Liver (tissue), 9 donors: ENCODE data around the gene LIPI. TPM values are rescaled to one million over a fixed set of nuclear protein-coding genes. Genes with fewer than 3 reads are reported as not detected.
"Not testable (repeated sequence)": the region's sequence is repeated elsewhere in the genome, so short reads cannot be mapped to it uniquely, and the experiment has no call there.

Source experiments
- DNase-seq: peaks from one replicate; pipeline ENCODE4 v3.0.0-alpha.2; 2017; ENCODE audit warnings: low spot score
- H3K27ac ChIP-seq, 2 donors: one replicate each; pipeline ENCODE4 v1.7.0; 2013; ENCODE audit warnings: inconsistent platforms in 2 of 2, low read length in 2 of 2, control low read depth in 1 of 2, low read depth in 1 of 2, mild to moderate bottlenecking in 1 of 2
- H3K27me3 ChIP-seq, 4 donors: one replicate each; pipeline versions ENCODE4 v1.6.1 to v1.7.0; 2013; ENCODE audit warnings: low read length in 3 of 4, inconsistent platforms in 1 of 4, mild to moderate bottlenecking in 1 of 4, moderate library complexity in 1 of 4; ENCODE audit not compliant: control insufficient read depth in 4 of 4, insufficient read depth in 4 of 4
- H3K36me3 ChIP-seq, 4 donors: one replicate each; pipeline versions ENCODE4 v1.6.1 to v1.7.0; 2013; ENCODE audit warnings: low read length in 3 of 4, mild to moderate bottlenecking in 3 of 4, low read depth in 1 of 4, moderate library complexity in 1 of 4; ENCODE audit not compliant: control insufficient read depth in 4 of 4, insufficient read depth in 3 of 4
- H3K4me1 ChIP-seq, 4 donors: one replicate each; pipeline versions ENCODE4 v1.6.1 to v1.7.0; 2013; ENCODE audit warnings: low read length in 3 of 4, mild to moderate bottlenecking in 3 of 4, moderate library complexity in 1 of 4; ENCODE audit not compliant: control insufficient read depth in 4 of 4, insufficient read depth in 4 of 4
- H3K4me3 ChIP-seq, 3 donors: one replicate each; pipeline versions ENCODE4 v1.6.1 to v1.7.0; 2013; ENCODE audit warnings: low read length in 3 of 3, control low read depth in 1 of 3, low read depth in 1 of 3, mild to moderate bottlenecking in 1 of 3
- H3K9ac ChIP-seq, 2 donors: one replicate each; pipeline ENCODE4 v1.7.0; 2013; ENCODE audit warnings: low read length in 2 of 2, mild to moderate bottlenecking in 2 of 2, moderate library complexity in 2 of 2, control low read depth in 1 of 2, low read depth in 1 of 2
- H3K9me3 ChIP-seq, 4 donors: one replicate each; pipeline versions ENCODE4 v1.6.1 to v1.7.0; 2013; ENCODE audit warnings: low read length in 3 of 4; ENCODE audit not compliant: control insufficient read depth in 4 of 4
- CTCF ChIP-seq: fragments of 150-350 bp; IDR thresholded peaks from 2 replicates; pipeline ENCODE4 v1.5.1; 2017; ENCODE audit warnings: improper control_type of control experiment, low read depth, low read length; ENCODE audit not compliant: missing input control
- EGR1 ChIP-seq, 2 donors: IDR thresholded peaks; 2 replicates each; pipeline ENCODE4 v1.6.1; 2016 to 2018; ENCODE audit warnings: antibody characterized with exemption in 2 of 2, low read depth in 2 of 2
- FOXA1 ChIP-seq: IDR thresholded peaks from 2 replicates; pipeline ENCODE4 v1.6.1; 2016; ENCODE audit warnings: antibody characterized with exemption
- FOXA2 ChIP-seq: IDR thresholded peaks from 2 replicates; pipeline ENCODE4 v1.6.1; 2016; ENCODE audit warnings: antibody characterized with exemption
- GABPA ChIP-seq, 2 donors: IDR thresholded peaks in 1 of 2; conservative IDR thresholded peaks in 1 of 2; 2 replicates each; pipeline ENCODE4 v1.6.1; 2016; ENCODE audit warnings: antibody characterized with exemption in 2 of 2, mild to moderate bottlenecking in 1 of 2, moderate library complexity in 1 of 2
- HNF4A ChIP-seq, 2 donors: conservative IDR thresholded peaks; 2 replicates each; pipeline ENCODE4 v1.6.1; 2016; ENCODE audit warnings: antibody characterized with exemption in 2 of 2, mild to moderate bottlenecking in 2 of 2
- HNF4G ChIP-seq: IDR thresholded peaks from 2 replicates; pipeline ENCODE4 v1.6.1; 2016; ENCODE audit warnings: antibody characterized with exemption
- JUND ChIP-seq, 2 donors: IDR thresholded peaks; 2 replicates each; pipeline ENCODE4 v1.6.1; 2016; ENCODE audit warnings: antibody characterized with exemption in 2 of 2
- NR2F2 ChIP-seq: IDR thresholded peaks from 2 replicates; pipeline ENCODE4 v1.6.1; 2016; ENCODE audit warnings: antibody characterized with exemption
- RAD21 ChIP-seq, 2 donors: IDR thresholded peaks; 2 replicates each; pipeline ENCODE4 v1.6.1; 2016; ENCODE audit warnings: antibody characterized with exemption in 2 of 2, mild to moderate bottlenecking in 2 of 2
- REST ChIP-seq: IDR thresholded peaks from 2 replicates; pipeline ENCODE4 v1.6.1; 2016; ENCODE audit warnings: antibody characterized with exemption, mild to moderate bottlenecking
- RXRA ChIP-seq, 2 donors: IDR thresholded peaks; 2 replicates each; pipeline ENCODE4 v1.6.1; 2017 to 2018; ENCODE audit warnings: antibody characterized with exemption in 2 of 2, mild to moderate bottlenecking in 1 of 2
- SP1 ChIP-seq: IDR thresholded peaks from 2 replicates; pipeline ENCODE4 v1.6.1; 2018; ENCODE audit warnings: antibody characterized with exemption, mild to moderate bottlenecking
- TAF1 ChIP-seq: conservative IDR thresholded peaks from 2 replicates; pipeline ENCODE4 v1.6.1; 2016; ENCODE audit warnings: antibody characterized with exemption, mild to moderate bottlenecking
- YY1 ChIP-seq: IDR thresholded peaks from 2 replicates; pipeline ENCODE4 v1.6.1; 2016; ENCODE audit warnings: antibody characterized with exemption, mild to moderate bottlenecking
- ZBTB33 ChIP-seq: IDR thresholded peaks from 2 replicates; pipeline ENCODE4 v1.6.1; 2016; ENCODE audit warnings: antibody characterized with exemption
- WGBS: extraction: QIAGEN DNeasy Blood & Tissue Kit; methylation state at CpG from one replicate; pipeline ENCODE4 v1.1.7; 2013; 5-methylcytosine and 5-hydroxymethylcytosine counted together
- polyA plus RNA-seq, 2 donors: library from polyadenylated mRNA; stranded (reverse) in 1 of 2; unstranded in 1 of 2; fragments of 200-250 nt in 1 of 2; fragments of >200 nt in 1 of 2; fragmentation: Nextera tagmentation in 1 of 2; extraction: Ambion mirVana in 1 of 2; gene quantifications; one replicate each; pipeline versions ENCODE4 v1.2.1 to v1.2.3, GENCODE V29; 2013 to 2015
- total RNA-seq, 2 donors: library from RNA; depleted of rRNA; stranded (reverse); fragments of >200 nt; gene quantifications; one replicate each; pipeline ENCODE4 v1.2.3, GENCODE V29; 2014
- TF ChIP-seq, protein P1 (sequence below): IDR thresholded peaks from 2 replicates; pipeline ENCODE4 v1.6.1; 2016; ENCODE audit warnings: antibody characterized with exemption
- TF ChIP-seq, protein P2 (sequence below): IDR thresholded peaks from 2 replicates; pipeline ENCODE4 v1.6.1; 2016; ENCODE audit warnings: antibody characterized with exemption
- donor health status: healthy.
- donor health status: healthy.
- donor health status: healthy.
- donor health status: healthy.
- donor health status: healthy.

Gene LIPI
- total and polyA plus RNA-seq, 4 donors = not detected

- Histone ChIP-seq H3K36me3 (no peaks in the 10 kb centered on the region), H3K4me1 (no peaks in the 10 kb centered on the region), H3K4me3 (no peak overlapping the region), H3K27me3 (no peaks in the 10 kb centered on the region), H3K9me3 (no peaks in the 10 kb centered on the region), H3K27ac (no peak overlapping the region), H3K9ac (no peak overlapping the region)
- WGBS = 82% methylated on average over 7 of the region's 7 CpGs
- TF ChIP-seq SP1 (no peak), HNF4A (conservative IDR thresholded peaks at IDR 0.05) (no peak), GABPA (IDR thresholded peaks at IDR 0.05 in 1 of 2, conservative IDR thresholded peaks at IDR 0.05 in 1 of 2) (no peak), JUND (IDR thresholded peaks at IDR 0.05) (no peak), ZBTB33 (no peak), TAF1 (no peak), EGR1 (IDR thresholded peaks at IDR 0.05; ENCODE audit: low read depth in 2 of 2) (no peak)
- TF ChIP-seq, protein P1, sequence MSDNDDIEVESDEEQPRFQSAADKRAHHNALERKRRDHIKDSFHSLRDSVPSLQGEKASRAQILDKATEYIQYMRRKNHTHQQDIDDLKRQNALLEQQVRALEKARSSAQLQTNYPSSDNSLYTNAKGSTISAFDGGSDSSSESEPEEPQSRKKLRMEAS = no peak
- TF ChIP-seq, protein P2, sequence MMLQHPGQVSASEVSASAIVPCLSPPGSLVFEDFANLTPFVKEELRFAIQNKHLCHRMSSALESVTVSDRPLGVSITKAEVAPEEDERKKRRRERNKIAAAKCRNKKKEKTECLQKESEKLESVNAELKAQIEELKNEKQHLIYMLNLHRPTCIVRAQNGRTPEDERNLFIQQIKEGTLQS = no peak
- no peak for DNase-seq
These were observed 95.1 kb downstream of the LIPI start for GRCh38 chr21:14115646-14116045.

DNA sequence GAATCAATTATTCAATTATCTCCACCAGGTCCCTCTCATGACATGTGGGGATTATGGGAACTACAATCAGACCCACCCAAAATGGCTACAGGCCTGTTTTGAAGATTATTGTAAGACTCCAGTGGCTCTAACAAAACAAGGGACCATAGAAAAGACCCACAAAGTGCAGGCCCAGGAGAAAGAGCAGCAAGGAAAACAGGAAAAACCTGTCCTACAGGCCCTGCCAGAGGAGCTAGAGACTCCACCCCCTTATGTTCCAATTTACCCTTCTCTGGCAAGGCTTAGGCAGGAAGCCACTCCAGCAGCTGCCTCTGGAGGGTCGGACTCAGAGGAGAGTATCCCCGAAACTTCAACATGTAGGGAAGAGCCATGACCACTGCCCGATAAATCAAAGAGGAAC, 96.5 kb downstream of the LIPI start:
- no peak overlapping the region for H3K4me3 ChIP-seq
- H3K9ac ChIP-seq = no peak overlapping the region
- 92% methylated on average over 3 of the region's 3 CpGs for WGBS
- DNase-seq = no peak
- no peaks in the 10 kb centered on the region for H3K36me3 ChIP-seq
- TF ChIP-seq FOXA1 (no peak), NR2F2 (no peak), ZBTB33 (no peak), EGR1 (IDR thresholded peaks at IDR 0.05; ENCODE audit: low read depth in 2 of 2) (no peak), SP1 (no peak), HNF4A (conservative IDR thresholded peaks at IDR 0.05) (no peak), REST (no peak), GABPA (IDR thresholded peaks at IDR 0.05 in 1 of 2, conservative IDR thresholded peaks at IDR 0.05 in 1 of 2) (no peak), FOXA2 (no peak), YY1 (no peak), RXRA (IDR thresholded peaks at IDR 0.05) (no peak), CTCF (no peak), HNF4G (no peak), JUND (IDR thresholded peaks at IDR 0.05) (no peak), RAD21 (IDR thresholded peaks at IDR 0.05) (no peak), TAF1 (no peak)
- TF ChIP-seq, protein P1 = no peak
- TF ChIP-seq, protein P2 = no peak
- H3K27me3 ChIP-seq = no peaks in the 10 kb centered on the region
- no peak overlapping the region for H3K27ac ChIP-seq
- no peaks in the 10 kb centered on the region for H3K9me3 ChIP-seq
- no peaks in the 10 kb centered on the region for H3K4me1 ChIP-seq

GRCh38 chr21:14104564-14104963, 106.2 kb downstream of the LIPI start:
- not testable (repeated sequence) for H3K9me3 ChIP-seq, H3K27ac ChIP-seq, H3K9ac ChIP-seq, DNase-seq, H3K4me3 ChIP-seq, H3K4me1 ChIP-seq, H3K36me3 ChIP-seq, H3K27me3 ChIP-seq
- 58% methylated on average over 4 of the region's 4 CpGs for WGBS
